B cell (primary cell): ENCODE measurements around the gene UTP4. TPM values are rescaled to one million over a fixed set of nuclear protein-coding genes. Genes with fewer than 3 reads are reported as not detected.

Experiments
- ATAC-seq: fragments of 200-7000 bp; cut with Tn5 transposase; one replicate; pipeline ENCODE4 v1.10.0; 2021; ENCODE audit warnings: low read depth, mild to moderate bottlenecking, moderate number of reproducible peaks, moderate library complexity
- CTCF ChIA-PET: fragments of 350-600 bp; sonication (Branson Sonifier 250); formaldehyde crosslinking; loops from one replicate; lab custom pipeline; 2021; ENCODE audit warnings: antibody characterized with exemption, inconsistent platforms; lab: Charles Lee
- POLR2A ChIA-PET: fragments of 350-600 bp; sonication (Branson Sonifier 250); formaldehyde crosslinking; loops from one replicate; lab custom pipeline; 2021; ENCODE audit warnings: antibody characterized with exemption; lab: Charles Lee
- DNase-seq: peaks from one replicate; pipeline ENCODE4 v3.0.0; 2013
- H2AFZ ChIP-seq: 2 replicates; pipeline ENCODE4 v1.6.1; 2012; ENCODE audit warnings: mild to moderate bottlenecking, low read depth, low read length; ENCODE audit not compliant: insufficient read depth, poor library complexity, severe bottlenecking
- H3K27ac ChIP-seq, 2 donors: 1 replicate in 1 of 2; 2 replicates in 1 of 2; pipeline ENCODE4 v1.5.1; 2012 to 2013; ENCODE audit warnings: low read length in 2 of 2, mild to moderate bottlenecking in 2 of 2, moderate library complexity in 1 of 2
- H3K27me3 ChIP-seq, 4 experiments: fragments of 200-600 bp in 1 of 4; sonication (generic) in 1 of 4; replicated peaks in 1 of 4; 1 replicate in 2 of 4; 2 replicates in 2 of 4; pipeline versions ENCODE4 v1.6.1 to v1.7.0; 2013 to 2016; ENCODE audit warnings: low read length in 3 of 4, mild to moderate bottlenecking in 2 of 4, mixed read lengths in 1 of 4, moderate library complexity in 1 of 4; ENCODE audit not compliant: insufficient read depth in 4 of 4, control insufficient read depth in 3 of 4; ENCODE audit errors: control extremely low read depth in 1 of 4
- H3K36me3 ChIP-seq, 2 experiments: replicated peaks in 1 of 2; 1 replicate in 1 of 2; 2 replicates in 1 of 2; pipeline versions ENCODE4 v1.6.1 to v1.7.1; 2013; ENCODE audit warnings: low read length in 1 of 2; ENCODE audit not compliant: insufficient read depth in 2 of 2, control insufficient read depth in 1 of 2; ENCODE audit errors: control extremely low read depth in 1 of 2, extremely low read depth in 1 of 2
- H3K4me1 ChIP-seq, 2 donors: fragments of 200-600 bp in 1 of 2; sonication (generic) in 1 of 2; 1 replicate in 1 of 2; 2 replicates in 1 of 2; pipeline versions ENCODE4 v1.5.1 to v1.6.1; 2013 to 2017; ENCODE audit warnings: low read length in 2 of 2; ENCODE audit not compliant: control insufficient read depth in 2 of 2, insufficient read depth in 2 of 2
- H3K4me2 ChIP-seq: replicated peaks from 2 replicates; pipeline ENCODE3; 2012; ENCODE audit warnings: mild to moderate bottlenecking, low read depth, low read length; ENCODE audit not compliant: poor library complexity, severe bottlenecking
- H3K4me3 ChIP-seq, 5 experiments: fragments of 200-600 bp in 1 of 5; sonication (generic) in 1 of 5; 1 replicate in 3 of 5; 2 replicates in 2 of 5; pipeline versions ENCODE4 v1.5.1 to v1.7.0; 2011 to 2016; ENCODE audit warnings: low read length in 4 of 5, mild to moderate bottlenecking in 4 of 5, low read depth in 2 of 5, control low read depth in 1 of 5, moderate library complexity in 1 of 5; ENCODE audit not compliant: insufficient read depth in 1 of 5; ENCODE audit errors: control extremely low read depth in 1 of 5, extremely low read depth in 1 of 5
- H3K79me2 ChIP-seq: fragments of 200-600 bp; sonication (generic); one replicate; pipeline ENCODE4 v1.6.0; 2016; ENCODE audit warnings: low read length; ENCODE audit not compliant: control insufficient read depth, insufficient read depth
- H3K9ac ChIP-seq: fragments of 200-600 bp; sonication (generic); 2 replicates; pipeline ENCODE4 v1.6.1; 2017; ENCODE audit warnings: mild to moderate bottlenecking, low read length, moderate library complexity
- H3K9me3 ChIP-seq, 3 donors: one replicate each; pipeline versions ENCODE4 v1.6.1 to v1.7.1; 2013; ENCODE audit warnings: low read length in 2 of 3; ENCODE audit not compliant: control insufficient read depth in 2 of 3, insufficient read depth in 1 of 3; ENCODE audit errors: control extremely low read depth in 1 of 3
- H4K20me1 ChIP-seq: 2 replicates; pipeline ENCODE4 v1.6.0; 2012; ENCODE audit warnings: mild to moderate bottlenecking, low read length; ENCODE audit not compliant: insufficient read depth, control insufficient read depth, poor library complexity, severe bottlenecking
- H3K27ac Mint-ChIP-seq: one replicate; pipeline ENCODE4 v1.8.0; 2021; ENCODE audit warnings: mixed read lengths
- H3K27me3 Mint-ChIP-seq: one replicate; pipeline ENCODE4 v1.8.0; 2021; ENCODE audit warnings: mixed read lengths
- H3K4me1 Mint-ChIP-seq: one replicate; pipeline ENCODE4 v1.8.0; 2021; ENCODE audit warnings: mixed read lengths
- H3K4me3 Mint-ChIP-seq: one replicate; pipeline ENCODE4 v1.8.0; 2021; ENCODE audit warnings: mixed read lengths
- H3K9me3 Mint-ChIP-seq: one replicate; pipeline ENCODE4 v1.8.0; 2022; ENCODE audit warnings: mixed read lengths; ENCODE audit not compliant: insufficient read depth
- EZH2 ChIP-seq: IDR thresholded peaks from 2 replicates; pipeline ENCODE4 v1.6.1; 2012; ENCODE audit warnings: borderline replicate concordance, low read depth, mild to moderate bottlenecking, moderate library complexity, low read length; ENCODE audit not compliant: insufficient read depth, poor library complexity, severe bottlenecking
- WGBS: methylation state at CpG from one replicate; pipeline ENCODE4 v1.1.5; 2013; ENCODE audit warnings: missing lambda C conversion rate; ENCODE audit not compliant: insufficient coverage; 5-methylcytosine and 5-hydroxymethylcytosine counted together
- intact Hi-C: fragments of 100-400 bp; cut with micrococcal nuclease; formaldehyde crosslinking; loops from one replicate; pipeline ENCODE4 v1.10.0; 2022
- polyA plus RNA-seq: library from polyadenylated mRNA; depleted of rRNA; stranded (reverse); fragments of >200 nt; gene quantifications from 2 replicates; pipeline ENCODE4 v1.2.3, GENCODE V29; 2012
- total RNA-seq, 2 donors: library from RNA; stranded (reverse); fragments of 120-200 nt in 1 of 2; gene quantifications; 1 replicate in 1 of 2; 2 replicates in 1 of 2; pipeline versions ENCODE4 v1.2.3 to v1.2.4, GENCODE V29; 2013 to 2022
- TF ChIP-seq, protein P1 (sequence below): fragments of 200-600 bp; IDR thresholded peaks from one replicate; pipeline ENCODE4 v1.8.0; 2022; ENCODE audit warnings: antibody characterized with exemption, mild to moderate bottlenecking

Gene UTP4
- total and polyA plus RNA-seq, 2 donors (not counting 1 experiment from before 2014, with no cell fraction given) = 24.3 to 30.1 TPM

DNA sequence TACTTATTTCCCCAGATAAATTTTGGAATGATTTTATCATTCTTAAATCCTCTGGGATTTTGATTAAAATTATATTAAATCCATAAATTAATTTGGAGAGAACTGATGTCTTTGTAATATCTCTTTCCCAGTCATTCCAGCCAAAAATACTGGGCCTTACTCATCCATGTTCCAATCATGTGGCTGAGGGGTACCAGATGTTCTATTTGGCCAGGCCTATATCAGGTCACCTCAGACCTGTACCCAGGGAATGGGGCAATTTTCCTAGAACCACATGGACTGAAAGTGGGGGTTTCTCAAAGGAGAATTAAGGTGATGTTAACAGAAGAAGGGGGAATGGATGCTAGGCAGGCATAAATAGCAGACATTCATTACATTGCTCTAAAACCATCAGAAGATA lies 62.0 kb downstream of the UTP4 start:
- H2AFZ ChIP-seq = no peak overlapping the region
- Mint-ChIP-seq H3K27ac (no peak overlapping the region), H3K4me1 (peaks cover 9% of the 10 kb centered on the region), H3K27me3 (no peaks in the 10 kb centered on the region), H3K9me3 (no peaks in the 10 kb centered on the region), H3K4me3 (no peak overlapping the region)
- ATAC-seq (no peak), DNase-seq (no peak)
- no peaks in the 10 kb centered on the region for H3K36me3 ChIP-seq
- no peak overlapping the region for H3K4me3 ChIP-seq
- intact Hi-C loops = no loop called here
- H3K9ac ChIP-seq = no peak overlapping the region
- H3K9me3 ChIP-seq = no peaks in the 10 kb centered on the region
- CTCF ChIA-PET = interaction anchor here (0.9 to 1.1 kb wide), 2 partner anchors 18 to 37 kb away, joined by 3 to 4 read pairs; no protein-coding TSS in a partner anchor
- TF ChIP-seq, protein P1, sequence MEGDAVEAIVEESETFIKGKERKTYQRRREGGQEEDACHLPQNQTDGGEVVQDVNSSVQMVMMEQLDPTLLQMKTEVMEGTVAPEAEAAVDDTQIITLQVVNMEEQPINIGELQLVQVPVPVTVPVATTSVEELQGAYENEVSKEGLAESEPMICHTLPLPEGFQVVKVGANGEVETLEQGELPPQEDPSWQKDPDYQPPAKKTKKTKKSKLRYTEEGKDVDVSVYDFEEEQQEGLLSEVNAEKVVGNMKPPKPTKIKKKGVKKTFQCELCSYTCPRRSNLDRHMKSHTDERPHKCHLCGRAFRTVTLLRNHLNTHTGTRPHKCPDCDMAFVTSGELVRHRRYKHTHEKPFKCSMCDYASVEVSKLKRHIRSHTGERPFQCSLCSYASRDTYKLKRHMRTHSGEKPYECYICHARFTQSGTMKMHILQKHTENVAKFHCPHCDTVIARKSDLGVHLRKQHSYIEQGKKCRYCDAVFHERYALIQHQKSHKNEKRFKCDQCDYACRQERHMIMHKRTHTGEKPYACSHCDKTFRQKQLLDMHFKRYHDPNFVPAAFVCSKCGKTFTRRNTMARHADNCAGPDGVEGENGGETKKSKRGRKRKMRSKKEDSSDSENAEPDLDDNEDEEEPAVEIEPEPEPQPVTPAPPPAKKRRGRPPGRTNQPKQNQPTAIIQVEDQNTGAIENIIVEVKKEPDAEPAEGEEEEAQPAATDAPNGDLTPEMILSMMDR = no peak
- TF ChIP-seq EZH2 = no peak
- peaks cover 2% of the 10 kb centered on the region for H4K20me1 ChIP-seq
- H3K4me2 ChIP-seq = no peak overlapping the region
- POLR2A ChIA-PET = no interaction called here
- peaks cover 18% of the 10 kb centered on the region for H3K79me2 ChIP-seq
- peaks cover 0 to 5% of the 10 kb centered on the region in 2 donors for H3K4me1 ChIP-seq
- H3K27ac ChIP-seq = no peak overlapping the region
- no peaks in the 10 kb centered on the region for H3K27me3 ChIP-seq

DNA sequence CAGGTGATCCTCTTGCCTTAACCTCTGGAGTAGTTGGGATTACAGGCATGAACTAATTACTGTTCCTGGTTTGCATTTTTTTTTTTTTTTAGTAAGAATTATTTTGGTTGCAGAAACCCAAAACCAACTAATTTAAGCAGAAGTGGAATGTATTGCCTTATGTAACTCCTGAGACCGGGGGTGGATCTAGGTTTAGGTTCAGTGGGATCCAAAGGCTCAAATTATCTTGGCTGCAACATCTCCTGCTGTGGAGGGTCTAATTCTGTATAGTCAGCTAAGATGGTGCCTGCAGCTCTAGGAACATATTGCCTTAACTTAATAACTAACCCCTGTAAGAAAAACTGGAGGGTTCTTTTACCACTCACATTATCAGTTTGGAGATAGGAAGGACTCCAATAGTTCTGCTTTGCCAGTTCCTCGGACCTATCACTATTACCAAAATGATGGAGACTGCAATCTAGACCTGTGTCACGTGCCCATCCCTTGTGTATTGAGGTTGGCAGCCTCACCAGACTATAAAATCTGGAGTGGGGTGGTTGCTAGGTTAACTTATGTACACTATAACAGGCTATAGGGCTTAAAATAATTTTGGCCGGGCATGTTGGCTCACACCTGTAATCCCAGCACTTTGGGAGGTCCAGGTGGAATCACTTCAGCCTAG lies 63.0 kb downstream of the UTP4 start:
- Histone ChIP-seq H3K9me3 (no peaks in the 10 kb centered on the region), H2AFZ (no peak overlapping the region), H3K27me3 (no peaks in the 10 kb centered on the region), H3K9ac (no peak overlapping the region), H3K4me2 (no peak overlapping the region), H4K20me1 (no peaks in the 10 kb centered on the region), H3K27ac (no peak overlapping the region), H3K4me3 (no peak overlapping the region), H3K4me1 (peaks cover 0 to 4% of the 10 kb centered on the region in 2 donors), H3K79me2 (peaks cover 17% of the 10 kb centered on the region), H3K36me3 (no peaks in the 10 kb centered on the region)
- ChIA-PET POLR2A (no interaction called here), CTCF (interaction anchor here (0.6 to 1.2 kb wide), 4 partner anchors 16 to 91 kb away, joined by 3 to 4 read pairs (median 4); no protein-coding TSS in a partner anchor)
- Mint-ChIP-seq H3K27ac (no peak overlapping the region), H3K27me3 (no peaks in the 10 kb centered on the region), H3K4me3 (no peak overlapping the region), H3K9me3 (no peaks in the 10 kb centered on the region), H3K4me1 (peaks cover 5% of the 10 kb centered on the region)
- DNase-seq (no peak), ATAC-seq (no peak)
- TF ChIP-seq, protein P1 = no peak
- no peak for TF ChIP-seq EZH2
- no CpG with 5 or more reads among the region's 4 CpGs for WGBS
- intact Hi-C loops = no loop called here
